Erythroblast (primary cell): Measurements from ENCODE around the gene GMEB2.

Source experiments
- GATA1 ChIP-seq: IDR thresholded peaks from 2 replicates; pipeline ENCODE4 v1.6.1; 2011; ENCODE audit warnings: low read depth, mild to moderate bottlenecking, control low read depth, low read length, moderate library complexity
- POLR2A ChIP-seq: IDR thresholded peaks from 2 replicates; pipeline ENCODE4 v1.6.1; 2011; ENCODE audit warnings: mild to moderate bottlenecking, low read length

- TF ChIP-seq POLR2A (no peak), GATA1 (no peak)
Measured at GRCh38 chr20:63573647-63574131, 53.2 kb downstream of the GMEB2 start.
